ENCODE measurements around the gene REEP1. TPM values are rescaled to one million over a fixed set of nuclear protein-coding genes. Genes with fewer than 3 reads are reported as not detected.

The REEP1 gene
- total RNA-seq, 4 donors from 2014 or later = 0.17 to 1.1 (median 0.46) TPM

DNA sequence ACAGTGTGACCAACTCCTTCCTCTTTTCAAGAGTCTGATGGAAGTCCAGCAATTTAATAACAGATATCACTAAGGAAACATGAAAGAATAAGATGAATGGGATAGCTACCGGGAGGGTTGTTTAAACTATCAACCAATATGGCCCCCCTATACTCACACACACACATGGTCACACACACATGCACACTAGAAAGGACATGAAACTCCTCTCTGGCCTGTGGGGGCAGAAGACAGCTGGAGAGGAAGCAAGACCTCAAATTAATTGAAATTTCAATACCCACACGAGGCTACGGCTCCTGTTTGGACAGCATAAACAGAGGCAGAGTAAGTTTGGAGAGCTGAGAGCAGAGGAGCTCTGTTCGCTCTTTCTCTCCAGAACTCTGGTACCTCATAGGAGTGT lies 34.7 kb upstream of the REEP1 start:
- TF ChIP-seq, protein P1, sequence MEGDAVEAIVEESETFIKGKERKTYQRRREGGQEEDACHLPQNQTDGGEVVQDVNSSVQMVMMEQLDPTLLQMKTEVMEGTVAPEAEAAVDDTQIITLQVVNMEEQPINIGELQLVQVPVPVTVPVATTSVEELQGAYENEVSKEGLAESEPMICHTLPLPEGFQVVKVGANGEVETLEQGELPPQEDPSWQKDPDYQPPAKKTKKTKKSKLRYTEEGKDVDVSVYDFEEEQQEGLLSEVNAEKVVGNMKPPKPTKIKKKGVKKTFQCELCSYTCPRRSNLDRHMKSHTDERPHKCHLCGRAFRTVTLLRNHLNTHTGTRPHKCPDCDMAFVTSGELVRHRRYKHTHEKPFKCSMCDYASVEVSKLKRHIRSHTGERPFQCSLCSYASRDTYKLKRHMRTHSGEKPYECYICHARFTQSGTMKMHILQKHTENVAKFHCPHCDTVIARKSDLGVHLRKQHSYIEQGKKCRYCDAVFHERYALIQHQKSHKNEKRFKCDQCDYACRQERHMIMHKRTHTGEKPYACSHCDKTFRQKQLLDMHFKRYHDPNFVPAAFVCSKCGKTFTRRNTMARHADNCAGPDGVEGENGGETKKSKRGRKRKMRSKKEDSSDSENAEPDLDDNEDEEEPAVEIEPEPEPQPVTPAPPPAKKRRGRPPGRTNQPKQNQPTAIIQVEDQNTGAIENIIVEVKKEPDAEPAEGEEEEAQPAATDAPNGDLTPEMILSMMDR (IDR thresholded peaks at IDR 0.05; ENCODE audit: low read depth) = no peak

DNA sequence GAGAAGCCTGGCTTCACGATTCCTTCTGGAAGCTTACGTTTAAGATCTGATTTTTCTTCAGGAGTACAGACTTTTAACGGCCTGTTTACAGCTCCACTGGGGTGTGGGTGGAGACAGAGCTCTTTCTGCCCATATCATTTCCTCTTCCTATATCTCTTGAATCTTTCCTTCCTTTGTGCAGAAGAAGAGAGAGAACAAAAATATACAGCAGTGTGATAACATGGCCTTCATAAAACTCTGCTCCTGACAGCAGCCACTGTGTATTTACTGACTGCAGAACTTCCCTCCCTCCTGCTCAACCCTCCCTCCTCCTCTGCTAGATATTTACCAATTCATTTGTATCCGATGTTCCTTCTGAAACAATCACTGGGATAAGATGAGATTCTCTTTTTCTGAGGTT lies 34.1 kb upstream of the REEP1 start:
- TF ChIP-seq, protein P1 (IDR thresholded peaks at IDR 0.05; ENCODE audit: low read depth) = no peak

DNA sequence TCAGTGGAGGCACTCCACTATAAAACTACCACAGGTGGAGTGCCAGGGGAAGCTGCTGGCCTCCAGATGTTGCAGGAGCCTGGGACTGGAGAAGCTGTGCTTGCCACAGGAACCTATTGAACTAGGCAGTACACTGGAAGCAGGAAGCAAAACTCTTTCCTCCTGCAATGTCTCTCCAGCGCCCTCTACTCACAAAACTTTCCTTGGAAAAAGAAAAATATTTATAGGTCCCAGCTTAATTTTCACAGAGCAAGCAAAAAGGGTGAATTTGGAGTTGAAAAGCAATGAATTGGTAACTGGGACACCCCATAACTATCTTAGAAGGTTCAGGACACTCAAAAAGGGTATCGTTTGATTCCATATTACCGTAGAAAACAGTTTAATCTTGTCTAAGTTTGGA lies 33.2 kb upstream of the REEP1 start:
- TF ChIP-seq, protein P1 (IDR thresholded peaks at IDR 0.05; ENCODE audit: low read depth) = no peak

DNA sequence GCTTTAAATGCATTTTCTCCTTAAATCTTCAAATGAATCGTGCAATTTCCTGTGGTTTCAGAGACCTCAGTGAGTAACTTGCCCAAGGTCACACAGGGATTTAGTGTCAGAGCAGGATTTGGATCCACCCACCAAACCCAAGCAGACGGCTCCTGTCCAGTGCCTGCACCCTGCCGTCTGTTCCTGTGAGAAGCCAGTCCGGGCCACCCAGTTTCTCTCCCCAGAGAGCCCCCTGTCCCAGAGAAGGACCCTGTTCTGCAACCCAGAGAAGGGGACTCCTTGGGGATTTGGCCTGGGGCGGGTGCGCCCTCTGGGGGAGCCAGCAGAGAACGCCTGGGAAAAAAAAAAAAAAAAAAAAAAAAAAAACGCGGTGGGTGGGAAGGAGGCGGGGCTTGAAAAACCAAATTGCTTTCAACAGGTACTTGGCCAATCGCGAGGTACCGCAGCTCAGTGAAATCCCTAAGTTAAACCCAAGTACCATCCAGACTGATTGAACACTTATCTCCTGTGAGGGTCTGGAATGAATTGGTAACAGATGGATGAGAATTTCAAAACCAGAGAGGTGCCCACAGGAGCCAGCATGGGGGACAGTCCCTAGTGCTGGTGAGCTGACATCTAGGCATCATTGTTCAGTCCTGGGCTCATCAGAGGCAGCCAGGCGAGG lies 30.9 kb upstream of the REEP1 start:
- TF ChIP-seq, protein P1 (IDR thresholded peaks at IDR 0.05; ENCODE audit: low read depth) = no peak

DNA sequence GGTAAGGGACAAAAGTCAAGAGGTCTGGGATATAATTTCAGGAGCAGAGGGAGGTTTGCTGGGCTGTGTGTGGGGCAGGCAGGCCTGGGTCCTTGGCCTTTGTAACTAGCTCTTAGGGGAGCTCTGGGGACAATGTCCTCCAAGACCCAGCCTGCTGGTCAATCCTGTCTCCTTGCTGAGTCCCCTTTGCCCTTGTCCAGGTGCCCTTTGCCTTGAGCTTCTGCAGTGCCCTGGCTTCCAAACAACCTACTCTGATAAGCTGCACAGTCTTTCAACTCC lies 30.0 kb upstream of the REEP1 start:
- TF ChIP-seq, protein P1 (IDR thresholded peaks at IDR 0.05; ENCODE audit: low read depth) = no peak

DNA sequence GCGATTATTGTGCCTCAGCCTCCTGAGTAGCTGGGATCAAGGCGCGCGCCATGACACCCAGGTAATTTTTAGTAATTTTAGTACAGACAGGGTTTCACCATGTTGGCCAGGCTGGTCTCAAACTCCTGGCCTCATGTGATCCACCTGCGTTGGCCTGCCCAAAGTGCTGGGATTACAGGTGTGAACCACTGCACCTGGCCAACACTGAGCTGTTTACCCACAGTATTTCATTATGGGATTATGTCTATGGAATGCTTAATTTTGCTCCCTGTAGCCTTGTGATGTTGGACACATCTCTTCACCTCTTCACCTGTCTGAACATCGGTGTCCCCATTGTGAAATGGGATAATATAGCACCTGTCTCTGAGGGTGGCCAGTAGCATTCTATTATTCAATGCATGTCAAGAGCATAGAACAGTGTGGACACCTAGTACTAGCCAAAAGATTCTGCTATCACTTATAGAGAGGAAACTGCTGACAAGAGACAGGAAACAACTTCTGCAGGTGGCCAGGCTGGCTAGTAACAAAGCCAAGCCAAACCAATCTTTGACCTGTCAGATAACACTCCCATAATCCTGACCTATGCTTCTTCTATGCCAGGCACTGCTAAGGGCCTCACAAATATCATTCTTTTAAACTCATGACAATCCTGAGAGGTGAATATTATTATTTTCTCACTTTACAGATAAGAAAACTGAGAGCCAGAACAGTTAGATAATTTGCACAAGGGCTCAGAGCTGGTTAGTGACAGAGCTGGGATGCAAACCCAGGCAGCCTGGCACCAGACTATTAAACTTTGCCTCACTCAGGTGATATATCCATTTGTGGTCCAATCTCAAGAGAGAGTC lies 29.4 kb upstream of the REEP1 start:
- TF ChIP-seq, protein P1 (IDR thresholded peaks at IDR 0.05; ENCODE audit: low read depth) = no peak

DNA sequence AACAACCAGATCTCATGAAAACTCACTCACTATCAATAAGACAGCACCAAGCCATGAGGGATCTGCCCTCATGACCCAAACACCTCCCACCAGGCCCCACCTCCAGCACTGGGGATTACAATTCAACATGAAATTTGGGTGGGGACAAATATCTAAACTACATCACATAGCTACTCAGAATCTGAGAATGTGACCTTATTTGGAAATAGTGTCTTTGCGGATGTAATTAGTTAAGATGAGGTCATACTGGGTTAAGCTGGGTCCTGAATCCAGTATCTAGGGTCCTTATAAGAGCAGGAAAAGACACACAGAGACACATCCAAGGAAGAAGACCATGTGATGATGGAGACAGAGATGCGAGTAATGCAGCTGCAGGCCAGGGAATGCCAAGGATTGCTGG lies 27.5 kb upstream of the REEP1 start:
- TF ChIP-seq, protein P1 (IDR thresholded peaks at IDR 0.05; ENCODE audit: low read depth) = no peak
